ENCODE measurements around the gene ZNF827. TPM values are rescaled to one million over a fixed set of nuclear protein-coding genes. Genes with fewer than 3 reads are reported as not detected.

Gene ZNF827
- polyA plus RNA-seq, 1 donor from 2014 or later, result 12.1 TPM

- Histone ChIP-seq H3K9me2 (ENCODE audit: insufficient read depth, low read length) (no peaks in the 10 kb centered on the region), H4K20me1 (ENCODE audit: insufficient read depth) (no peaks in the 10 kb centered on the region), H3K4me2 (ENCODE audit: low read length) (no peak overlapping the region), H3K79me2 (replicated peaks; ENCODE audit: insufficient read depth, low read length) (no peaks in the 10 kb centered on the region), H3K9me3 (ENCODE audit: low read length) (no peaks in the 10 kb centered on the region), H3K4me3 (ENCODE audit: low read length) (no peak overlapping the region), H2AFZ (ENCODE audit: low read depth, low read length) (no peak overlapping the region), H3K27ac (ENCODE audit: low read length) (no peak overlapping the region), H3F3A (ENCODE audit: insufficient read depth, low read length, poor library complexity, severe bottlenecking) (no peaks in the 10 kb centered on the region), H3K36me3 (ENCODE audit: insufficient read depth, low read length) (peaks cover 9% of the 10 kb centered on the region), H3K27me3 (ENCODE audit: insufficient read depth, low read depth, low read length) (no peaks in the 10 kb centered on the region), H3K9ac (ENCODE audit: low read length) (no peak overlapping the region)
- TF ChIP-seq SMC3 (conservative IDR thresholded peaks at IDR 0.05; ENCODE audit: poor library complexity), result no peak
These were observed 110.7 kb downstream of the ZNF827 start for GRCh38 chr4:145827885-145828284.

- Histone ChIP-seq H3F3A (ENCODE audit: insufficient read depth, low read length, poor library complexity, severe bottlenecking) (no peaks in the 10 kb centered on the region), H3K79me2 (replicated peaks; ENCODE audit: insufficient read depth, low read length) (no peaks in the 10 kb centered on the region), H4K20me1 (ENCODE audit: insufficient read depth) (no peaks in the 10 kb centered on the region), H3K36me3 (ENCODE audit: insufficient read depth, low read length) (peaks cover 9% of the 10 kb centered on the region), H3K27ac (ENCODE audit: low read length) (no peak overlapping the region), H3K4me3 (ENCODE audit: low read length) (no peak overlapping the region), H3K4me2 (ENCODE audit: low read length) (no peak overlapping the region), H3K9me2 (ENCODE audit: insufficient read depth, low read length) (no peaks in the 10 kb centered on the region), H2AFZ (ENCODE audit: low read depth, low read length) (no peak overlapping the region), H3K27me3 (ENCODE audit: insufficient read depth, low read depth, low read length) (no peaks in the 10 kb centered on the region), H3K9ac (ENCODE audit: low read length) (no peak overlapping the region), H3K9me3 (ENCODE audit: low read length) (no peaks in the 10 kb centered on the region)
- TF ChIP-seq MXI1 (conservative IDR thresholded peaks at IDR 0.05; ENCODE audit: poor library complexity, severe bottlenecking) (no peak), TAF1 (IDR thresholded peaks at IDR 0.05; ENCODE audit: low read depth) (no peak), CTCF (IDR thresholded peaks at IDR 0.05; ENCODE audit: poor library complexity, severe bottlenecking) (no peak), EP300 (conservative IDR thresholded peaks at IDR 0.05; ENCODE audit: poor library complexity, severe bottlenecking) (no peak), EZH2 (IDR thresholded peaks at IDR 0.05; ENCODE audit: borderline replicate concordance, insufficient read depth, low read length, poor library complexity, severe bottlenecking) (no peak), POLR2AphosphoS5 (IDR thresholded peaks at IDR 0.05) (no peak), REST (IDR thresholded peaks at IDR 0.05; ENCODE audit: borderline replicate concordance) (no peak), SMC3 (conservative IDR thresholded peaks at IDR 0.05; ENCODE audit: poor library complexity) (no peak), RAD21 (conservative IDR thresholded peaks at IDR 0.05) (no peak)
These were observed 113.4 kb downstream of the ZNF827 start for GRCh38 chr4:145825255-145825654.

GRCh38 chr4:145824463-145824862, 114.2 kb downstream of the ZNF827 start:
- no peak overlapping the region for H3K27ac ChIP-seq (ENCODE audit: low read length)
- H3K9me2 ChIP-seq (ENCODE audit: insufficient read depth, low read length), result no peaks in the 10 kb centered on the region
- no peaks in the 10 kb centered on the region for H3F3A ChIP-seq (ENCODE audit: insufficient read depth, low read length, poor library complexity, severe bottlenecking)
- H3K36me3 ChIP-seq (ENCODE audit: insufficient read depth, low read length), result peaks cover 9% of the 10 kb centered on the region
- H4K20me1 ChIP-seq (ENCODE audit: insufficient read depth), result no peaks in the 10 kb centered on the region
- no peaks in the 10 kb centered on the region for H3K27me3 ChIP-seq (ENCODE audit: insufficient read depth, low read depth, low read length)
- H3K9ac ChIP-seq (ENCODE audit: low read length), result no peak overlapping the region
- H3K9me3 ChIP-seq (ENCODE audit: low read length), result no peaks in the 10 kb centered on the region
- H3K4me3 ChIP-seq (ENCODE audit: low read length), result no peak overlapping the region
- no peaks in the 10 kb centered on the region for H3K79me2 ChIP-seq (replicated peaks; ENCODE audit: insufficient read depth, low read length)
- no peak overlapping the region for H2AFZ ChIP-seq (ENCODE audit: low read depth, low read length)
- no peak for TF ChIP-seq TAF1 (IDR thresholded peaks at IDR 0.05; ENCODE audit: low read depth)
- TF ChIP-seq RAD21 (conservative IDR thresholded peaks at IDR 0.05), result no peak
- TF ChIP-seq EP300 (conservative IDR thresholded peaks at IDR 0.05; ENCODE audit: poor library complexity, severe bottlenecking), result no peak
- no peak for TF ChIP-seq MXI1 (conservative IDR thresholded peaks at IDR 0.05; ENCODE audit: poor library complexity, severe bottlenecking)
- no peak for TF ChIP-seq EZH2 (IDR thresholded peaks at IDR 0.05; ENCODE audit: borderline replicate concordance, insufficient read depth, low read length, poor library complexity, severe bottlenecking)
- no peak for TF ChIP-seq POLR2AphosphoS5 (IDR thresholded peaks at IDR 0.05)
- no peak for TF ChIP-seq SMC3 (conservative IDR thresholded peaks at IDR 0.05; ENCODE audit: poor library complexity)
- TF ChIP-seq CTCF (IDR thresholded peaks at IDR 0.05; ENCODE audit: poor library complexity, severe bottlenecking), result no peak
- TF ChIP-seq REST (IDR thresholded peaks at IDR 0.05; ENCODE audit: borderline replicate concordance), result no peak
- H3K4me2 ChIP-seq (ENCODE audit: low read length), result no peak overlapping the region

Measured in neural cell (in vitro differentiated cells).